Stomach (tissue), 4 donors: ENCODE results near the gene GM2A.
A peak's percentile ranks its signal among the peaks of the same experiment; 100 is the strongest.

Source experiments
- EP300 ChIP-seq: sonication (generic); formaldehyde crosslinking; IDR thresholded peaks from one replicate; pipeline ENCODE4 v1.6.1; 2017; ENCODE audit warnings: antibody characterized with exemption
- POLR2A ChIP-seq, 4 donors: fragments of 450-650 bp; IDR thresholded peaks; one replicate each; pipeline ENCODE4 v1.6.1; 2016; ENCODE audit warnings: antibody characterized with exemption in 4 of 4, control low read depth in 2 of 4, mild to moderate bottlenecking in 1 of 4, moderate library complexity in 1 of 4
- POLR2AphosphoS5 ChIP-seq, 3 donors: sonication (generic); formaldehyde crosslinking; IDR thresholded peaks; one replicate each; pipeline ENCODE4 v1.6.1; 2016; ENCODE audit warnings: antibody characterized with exemption in 3 of 3
- TF ChIP-seq, protein P1 (sequence below), 7 experiments: fragments of 450-650 bp in 4 of 7; fragments of 200-600 bp in 3 of 7; sonication (generic) in 3 of 7; IDR thresholded peaks; one replicate each; pipeline ENCODE4 v1.5.1; 2016 to 2019; ENCODE audit warnings: antibody characterized with exemption in 7 of 7, control low read depth in 2 of 7, mild to moderate bottlenecking in 1 of 7

DNA sequence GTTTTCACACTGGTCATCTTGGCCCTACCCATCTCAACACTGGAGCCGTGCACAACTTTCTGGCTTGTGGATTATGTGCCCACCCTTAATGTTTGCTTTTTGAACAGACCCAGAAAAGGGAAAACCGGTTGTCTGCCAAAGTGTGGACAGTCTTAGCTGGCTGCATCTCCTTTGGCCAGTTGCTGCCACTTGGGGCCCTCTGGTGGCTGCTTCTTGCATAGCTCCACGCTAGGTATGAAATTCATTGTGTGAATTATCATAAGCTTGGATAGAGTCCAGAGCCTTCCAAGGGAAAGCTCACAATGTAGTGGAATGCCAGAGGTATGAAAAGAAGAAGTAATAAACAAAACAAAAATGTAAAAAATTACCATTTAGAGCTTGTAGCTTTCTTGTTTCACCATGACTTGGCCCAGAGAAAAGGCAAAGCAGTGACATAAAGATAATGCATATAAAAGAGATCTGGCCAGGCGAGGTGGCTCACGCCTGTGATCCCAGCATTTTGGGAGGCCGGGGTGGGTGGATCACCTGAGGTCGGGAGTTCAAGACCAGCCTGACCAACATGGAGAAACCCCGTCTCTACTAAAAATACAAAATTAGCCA, 63.1 kb downstream of the GM2A start:
- TF ChIP-seq, protein P1, sequence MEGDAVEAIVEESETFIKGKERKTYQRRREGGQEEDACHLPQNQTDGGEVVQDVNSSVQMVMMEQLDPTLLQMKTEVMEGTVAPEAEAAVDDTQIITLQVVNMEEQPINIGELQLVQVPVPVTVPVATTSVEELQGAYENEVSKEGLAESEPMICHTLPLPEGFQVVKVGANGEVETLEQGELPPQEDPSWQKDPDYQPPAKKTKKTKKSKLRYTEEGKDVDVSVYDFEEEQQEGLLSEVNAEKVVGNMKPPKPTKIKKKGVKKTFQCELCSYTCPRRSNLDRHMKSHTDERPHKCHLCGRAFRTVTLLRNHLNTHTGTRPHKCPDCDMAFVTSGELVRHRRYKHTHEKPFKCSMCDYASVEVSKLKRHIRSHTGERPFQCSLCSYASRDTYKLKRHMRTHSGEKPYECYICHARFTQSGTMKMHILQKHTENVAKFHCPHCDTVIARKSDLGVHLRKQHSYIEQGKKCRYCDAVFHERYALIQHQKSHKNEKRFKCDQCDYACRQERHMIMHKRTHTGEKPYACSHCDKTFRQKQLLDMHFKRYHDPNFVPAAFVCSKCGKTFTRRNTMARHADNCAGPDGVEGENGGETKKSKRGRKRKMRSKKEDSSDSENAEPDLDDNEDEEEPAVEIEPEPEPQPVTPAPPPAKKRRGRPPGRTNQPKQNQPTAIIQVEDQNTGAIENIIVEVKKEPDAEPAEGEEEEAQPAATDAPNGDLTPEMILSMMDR (IDR thresholded peaks at IDR 0.05), result peak in 5 of 7 experiments; percentile 43 to 79 (median 75)
- TF ChIP-seq POLR2AphosphoS5 (IDR thresholded peaks at IDR 0.05) (no peak), POLR2A (IDR thresholded peaks at IDR 0.05) (no peak), EP300 (no peak)
